GM18861 (cell line): ENCODE results near the gene PRKCI.
"Not testable (repeated sequence)": the region's sequence is repeated elsewhere in the genome, so short reads cannot be mapped to it uniquely, and the experiment has no call there.

ENCODE experiments used
- ATAC-seq: cut with Tn5 transposase; IDR thresholded peaks from one replicate; pipeline ENCODE4 v1.9.1; 2021; ENCODE audit not compliant: unreplicated experiment

Gene PRKCI

DNA sequence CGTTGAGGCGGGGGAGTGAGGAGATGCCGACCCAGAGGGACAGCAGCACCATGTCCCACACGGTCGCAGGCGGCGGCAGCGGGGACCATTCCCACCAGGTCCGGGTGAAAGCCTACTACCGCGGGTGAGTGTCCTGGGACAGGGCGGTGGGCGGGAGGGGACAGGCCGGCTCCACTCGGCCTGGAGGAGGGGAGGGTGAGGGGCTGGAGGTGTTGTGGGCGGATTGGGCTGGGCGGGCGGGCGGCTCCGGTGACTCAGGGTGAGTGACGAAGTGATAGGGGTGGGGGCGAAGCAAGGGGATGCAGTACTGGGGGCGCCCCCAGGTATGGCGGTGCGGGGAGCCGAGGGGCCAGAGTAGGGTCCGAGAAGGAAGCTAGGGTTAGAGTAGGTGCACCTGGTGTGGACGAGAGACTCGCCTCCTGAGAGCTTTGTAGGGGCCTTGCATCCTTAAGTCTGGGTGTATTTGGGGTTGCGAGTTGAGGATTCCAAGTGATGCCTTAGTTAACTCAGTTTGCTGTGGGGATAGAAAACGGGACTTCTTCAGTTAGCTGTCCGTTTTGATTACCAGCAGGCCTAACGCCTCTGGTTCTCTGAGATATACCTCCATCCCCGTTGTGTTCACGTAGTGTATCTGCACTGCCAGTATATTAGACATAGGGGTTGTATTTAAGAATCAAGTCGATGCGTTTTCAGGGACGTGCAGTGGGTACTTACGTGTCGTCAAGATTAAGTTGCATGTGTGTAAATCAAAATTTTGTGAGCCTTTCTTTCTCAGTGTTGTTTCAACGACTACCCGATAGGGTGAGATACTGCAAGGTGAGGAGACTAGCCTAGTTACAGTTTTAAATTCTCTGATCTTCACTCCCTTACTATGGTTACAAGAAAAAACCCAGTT, 670 bp downstream of the PRKCI start:
- peak; percentile 31 for ATAC-seq

DNA sequence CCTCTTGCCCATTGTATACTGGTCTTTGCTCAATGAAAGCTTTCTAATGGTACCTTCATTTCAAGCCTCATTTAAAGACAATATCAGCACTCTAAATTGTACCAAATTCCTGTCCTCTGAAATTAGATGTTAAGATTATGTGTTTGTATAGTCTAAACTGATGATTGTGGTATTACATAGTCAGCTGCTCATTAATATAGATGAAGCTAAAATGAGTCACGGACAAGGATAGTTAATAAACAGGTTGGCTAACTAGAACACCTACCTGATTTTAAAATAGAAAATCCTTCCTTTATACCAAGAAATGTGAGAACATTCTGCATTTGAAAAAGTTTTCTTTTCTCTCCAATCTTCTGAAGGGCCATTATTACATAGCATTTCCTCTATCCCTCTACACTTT, 2.9 kb downstream of the PRKCI start:
- ATAC-seq, result no peak

DNA sequence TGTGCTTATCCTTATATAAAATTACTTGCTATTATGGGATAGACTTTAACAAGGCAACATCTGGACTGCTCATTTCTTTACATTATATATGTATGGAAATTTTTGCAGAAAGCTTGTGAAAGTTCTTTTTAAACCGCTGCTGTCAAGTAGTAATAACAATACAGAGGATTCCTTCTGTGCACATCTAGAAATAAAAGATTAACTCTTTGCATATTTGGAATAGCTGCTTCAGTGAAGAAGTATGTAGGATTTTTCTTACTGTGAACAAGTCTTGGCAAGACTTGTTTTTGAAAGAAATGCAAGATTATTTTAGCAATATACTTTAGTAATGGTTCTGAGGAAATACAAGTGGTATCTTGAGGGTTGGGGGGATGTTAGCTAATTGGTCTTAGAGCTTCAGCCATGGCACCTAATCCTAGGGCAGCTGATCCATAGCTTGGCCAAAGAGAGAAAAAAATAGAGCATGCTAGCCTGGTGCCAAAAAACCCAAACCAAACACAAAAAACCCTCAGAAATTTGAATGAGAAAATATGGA, 4.3 kb downstream of the PRKCI start:
- ATAC-seq, result no peak

DNA sequence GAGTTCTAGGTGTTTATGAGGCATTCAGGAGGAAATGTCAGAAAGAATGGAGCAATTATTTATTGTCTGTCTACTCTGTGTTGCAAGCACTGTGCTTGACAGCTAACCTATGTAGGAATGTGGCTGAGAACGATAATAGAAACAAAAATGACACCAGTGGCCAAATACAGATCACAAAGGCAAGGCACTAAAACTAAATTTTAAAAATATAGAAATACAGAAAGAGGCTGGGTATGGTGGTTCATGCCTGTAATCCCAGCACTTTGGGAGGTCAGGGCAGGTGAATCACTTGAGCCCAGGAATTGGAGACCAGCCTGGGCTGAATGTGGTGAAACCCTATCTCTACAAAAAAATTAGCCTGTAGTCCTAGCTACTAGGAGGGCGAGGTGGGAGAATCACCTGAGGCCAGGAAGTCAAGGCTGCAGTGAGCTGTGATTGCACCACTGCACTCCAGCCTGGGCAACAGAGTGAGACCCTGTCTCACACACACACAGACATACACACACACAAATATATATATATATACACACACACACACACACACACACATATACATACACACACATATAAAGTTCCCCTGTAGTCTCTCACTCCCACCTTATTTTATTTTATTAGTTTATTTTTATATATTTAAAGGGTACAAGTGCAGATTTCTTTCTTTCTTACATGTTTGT, 6.0 kb downstream of the PRKCI start:
- ATAC-seq, result no peak

DNA sequence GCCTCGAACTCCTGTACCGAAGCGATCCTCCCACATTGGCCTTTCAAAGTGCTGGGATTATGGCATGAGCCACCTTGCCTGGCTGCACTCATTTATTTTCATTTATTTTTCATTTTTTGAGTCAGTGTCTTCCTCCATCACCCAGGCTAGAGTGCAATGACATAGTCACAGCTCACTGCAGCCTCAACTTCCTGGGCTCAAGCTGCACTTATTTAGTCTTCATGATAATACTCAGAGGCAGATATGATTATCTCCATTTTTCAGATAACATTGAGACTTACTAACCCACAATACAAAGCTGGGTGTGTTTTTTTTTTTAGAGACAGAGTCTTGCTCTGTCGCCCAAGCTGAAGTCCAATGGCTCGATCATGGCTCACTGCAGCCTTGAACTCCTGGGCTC, 10.0 kb downstream of the PRKCI start:
- ATAC-seq, result no peak

DNA sequence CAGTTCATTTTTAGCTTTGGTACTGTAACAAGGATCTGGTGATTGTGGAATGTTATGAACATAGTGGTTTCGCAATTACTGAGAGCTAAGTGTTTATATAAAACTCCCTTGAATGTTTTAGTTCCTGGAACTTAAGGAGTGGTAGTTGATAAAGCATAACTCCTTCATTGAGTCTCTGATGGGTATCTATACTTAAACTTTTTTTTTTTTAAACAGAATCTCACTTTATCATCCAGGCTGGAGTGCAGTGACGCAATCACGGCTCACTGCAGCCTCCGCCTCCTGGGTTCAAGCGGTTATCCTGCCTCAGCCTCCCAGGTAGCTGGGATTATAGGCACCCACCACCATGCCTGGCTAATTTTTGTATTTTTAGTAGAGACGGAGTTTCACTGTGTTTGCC, 11.3 kb downstream of the PRKCI start:
- ATAC-seq, result no peak

DNA sequence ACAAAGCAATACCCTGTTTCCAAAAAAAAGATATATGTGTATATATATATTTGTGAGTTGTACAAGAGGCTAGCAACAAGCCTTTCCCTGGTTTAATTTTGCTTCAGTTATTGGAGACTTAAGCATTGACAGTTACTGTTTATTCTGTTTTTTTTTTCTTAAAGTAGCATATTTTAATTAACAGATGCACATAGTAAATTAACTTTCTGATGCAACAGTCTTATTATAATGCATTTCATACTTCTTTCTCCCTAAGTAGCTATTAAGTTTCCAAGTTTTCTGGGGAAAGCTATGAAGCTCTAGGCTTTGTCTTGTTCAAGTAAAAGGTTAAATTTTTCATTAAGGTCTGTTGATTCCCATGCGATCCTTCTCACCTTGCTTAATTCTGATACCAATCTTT, 17.9 kb downstream of the PRKCI start:
- no peak for ATAC-seq

DNA sequence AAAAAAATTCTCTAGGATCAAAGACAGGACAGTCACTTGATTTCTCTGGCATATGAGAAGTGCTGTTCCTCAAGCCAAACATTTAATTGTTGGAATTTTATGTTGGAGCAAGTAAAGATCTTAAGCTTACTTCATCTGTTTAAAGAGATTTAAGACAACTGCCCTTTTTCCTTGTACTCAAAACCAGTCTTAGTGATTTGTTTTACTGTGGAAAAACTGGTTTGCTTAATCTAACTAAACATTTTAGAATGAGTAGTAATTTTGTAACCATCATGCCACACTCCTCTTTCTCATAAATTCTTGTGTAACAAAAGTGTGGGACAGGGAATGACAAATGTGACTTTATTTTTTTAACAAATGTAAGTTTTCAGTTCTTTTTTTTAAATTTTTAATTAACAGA, 18.4 kb downstream of the PRKCI start:
- ATAC-seq, result no peak

DNA sequence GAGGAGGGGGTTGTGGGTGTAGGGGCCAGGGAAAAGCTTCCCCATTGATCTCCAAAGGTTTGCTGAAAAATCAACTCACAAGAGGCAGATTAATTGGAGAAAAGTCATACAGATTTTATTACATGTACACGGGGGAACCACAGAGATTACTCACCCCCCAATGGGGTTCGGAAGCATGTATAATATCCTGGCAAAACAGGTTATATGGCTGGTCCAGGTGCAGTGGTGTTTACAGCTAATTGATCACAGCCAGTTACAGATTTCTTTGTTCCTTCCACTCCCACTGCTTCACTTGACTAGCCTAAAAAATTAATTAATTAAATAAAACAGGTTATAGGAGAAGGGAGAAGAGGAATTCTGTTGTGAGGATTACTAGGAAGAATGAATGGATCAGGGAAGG, 22.4 kb downstream of the PRKCI start:
- no peak for ATAC-seq

DNA sequence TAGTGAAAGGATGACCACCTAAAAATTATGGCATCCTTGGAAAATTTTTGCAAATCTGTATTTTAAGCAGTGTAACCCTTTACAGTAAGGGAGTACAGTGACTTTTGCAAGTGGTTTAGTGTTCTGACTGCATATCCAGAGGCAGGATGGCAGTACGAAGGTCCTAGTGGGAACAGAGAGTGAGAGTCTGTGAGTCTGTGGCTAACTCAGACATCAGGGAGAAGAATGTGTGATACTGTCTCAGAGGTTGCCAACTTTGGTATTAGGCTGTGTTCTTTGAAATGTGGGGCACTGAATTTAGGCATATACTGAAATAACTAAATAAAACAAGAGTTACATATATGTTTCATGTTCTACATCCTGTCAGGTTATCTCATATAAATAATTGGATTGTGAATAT, 25.7 kb downstream of the PRKCI start:
- no peak for ATAC-seq

DNA sequence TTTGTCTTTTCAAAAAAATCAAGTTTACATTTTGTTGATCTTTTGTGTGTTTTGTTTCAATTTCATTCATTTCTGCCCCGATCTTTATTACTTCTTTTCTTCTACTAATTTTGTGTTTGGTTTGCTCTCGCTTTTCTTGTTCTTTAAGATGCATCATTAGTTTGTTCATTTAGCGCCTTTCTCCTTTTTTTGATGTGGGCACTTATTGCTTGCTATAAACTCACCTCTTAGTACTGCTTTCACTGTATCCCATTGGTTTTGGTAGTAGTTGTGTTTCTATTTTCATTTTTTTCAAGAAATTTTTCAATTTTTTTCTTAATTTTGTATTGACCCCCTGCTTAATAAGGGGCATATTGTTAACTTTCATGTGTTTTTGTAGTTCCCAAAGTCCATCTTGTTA, 34.4 kb downstream of the PRKCI start:
- no peak for ATAC-seq

DNA sequence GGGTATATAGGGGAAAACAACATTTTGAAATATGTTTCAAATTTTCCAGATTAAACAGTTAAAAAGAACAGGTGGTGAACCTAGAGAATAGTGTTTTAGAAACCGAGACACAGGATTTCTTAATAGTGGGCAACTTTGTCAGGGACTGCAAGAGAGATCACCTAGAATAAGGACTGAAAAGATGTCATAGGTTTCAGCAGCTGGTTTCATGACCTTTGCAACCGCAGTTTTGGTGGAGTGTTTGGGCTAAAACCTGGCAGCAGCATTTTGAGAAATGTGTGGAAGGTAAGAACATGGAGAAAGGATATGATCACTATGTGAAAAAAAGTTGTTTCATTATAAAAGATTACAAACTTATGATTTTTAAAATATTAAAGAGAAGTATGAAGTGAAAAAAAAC, 34.9 kb downstream of the PRKCI start:
- no peak for ATAC-seq

DNA sequence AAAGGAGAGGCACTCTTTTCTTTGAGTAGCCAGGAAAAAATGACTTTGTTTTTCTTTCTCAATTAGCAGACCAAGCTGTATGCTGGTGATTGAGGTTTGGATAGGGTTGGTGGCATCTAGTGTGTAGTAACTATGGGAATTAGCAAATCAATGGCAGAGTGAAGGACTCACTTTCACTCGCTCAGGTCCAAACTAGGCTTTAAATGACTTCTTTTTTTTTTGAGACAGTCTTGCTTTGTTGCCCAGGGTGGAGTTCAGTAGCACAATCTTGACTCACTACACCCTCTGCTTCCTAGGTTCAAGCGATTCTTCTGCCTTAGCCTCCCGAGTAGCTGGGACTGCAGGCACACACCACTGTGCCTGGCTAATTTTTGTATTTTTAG, 35.9 kb downstream of the PRKCI start:
- ATAC-seq, result no peak

DNA sequence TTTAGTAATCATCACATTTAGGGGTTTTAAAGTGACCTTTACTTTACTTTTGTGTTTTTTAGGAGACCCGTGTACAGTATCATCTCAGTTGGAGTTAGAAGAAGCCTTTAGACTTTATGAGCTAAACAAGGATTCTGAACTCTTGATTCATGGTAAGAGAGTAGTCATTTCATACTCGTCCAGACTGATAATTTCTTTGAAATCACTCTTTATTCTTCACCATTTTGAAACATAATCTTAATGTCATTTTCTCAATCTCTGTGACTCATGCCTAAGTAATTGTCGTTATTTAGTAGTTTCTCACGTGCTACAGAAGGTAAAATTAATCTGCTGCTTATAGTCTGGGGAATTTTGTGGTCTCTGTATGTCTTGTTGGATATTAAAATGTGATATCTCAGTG, 37.7 kb downstream of the PRKCI start:
- ATAC-seq, result no peak

DNA sequence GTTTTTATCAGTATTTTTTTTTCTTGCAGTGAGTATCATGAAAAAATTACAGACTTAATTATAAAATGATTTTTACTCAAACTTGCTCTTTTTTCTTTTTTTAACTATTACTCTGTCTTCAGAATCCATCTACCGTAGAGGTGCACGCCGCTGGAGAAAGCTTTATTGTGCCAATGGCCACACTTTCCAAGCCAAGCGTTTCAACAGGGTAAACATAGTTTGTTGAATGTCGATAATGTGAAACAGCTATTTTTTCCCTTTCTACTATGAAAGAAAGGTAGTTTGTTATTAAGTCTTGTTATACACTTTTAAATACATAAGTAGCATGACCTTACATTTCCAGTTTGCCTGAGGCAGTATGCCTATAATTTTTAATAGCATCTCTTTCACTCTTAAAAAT, 45.6 kb downstream of the PRKCI start:
- ATAC-seq, result no peak

DNA sequence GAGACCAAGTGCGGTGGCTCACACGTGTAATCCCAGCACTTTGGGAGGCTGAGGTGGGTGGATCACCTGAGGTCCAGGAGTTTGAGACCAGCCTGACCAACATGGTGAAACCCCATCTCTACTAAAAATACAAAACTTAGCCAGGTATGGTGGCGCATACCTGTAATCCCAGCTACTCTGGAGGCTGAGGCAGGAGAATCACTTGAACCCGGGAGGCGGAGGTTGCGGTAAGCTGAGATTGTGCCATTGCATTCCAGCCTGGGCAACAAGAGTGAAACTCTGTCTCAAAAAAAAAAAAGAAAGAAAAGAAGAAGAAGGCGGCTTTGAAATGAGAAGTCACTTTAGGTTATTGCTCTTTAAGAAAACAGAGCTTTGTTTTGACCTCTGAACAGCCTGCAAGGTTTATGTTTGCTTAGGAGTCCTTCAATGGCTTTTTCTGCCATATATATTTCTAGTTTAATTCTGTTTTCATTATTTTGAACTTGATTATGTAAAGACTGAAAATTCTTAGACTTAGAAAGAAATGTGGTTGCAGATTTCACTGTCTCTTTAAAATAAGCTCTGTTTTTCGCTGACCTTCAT, 47.5 kb downstream of the PRKCI start:
- ATAC-seq, result not testable (repeated sequence)

DNA sequence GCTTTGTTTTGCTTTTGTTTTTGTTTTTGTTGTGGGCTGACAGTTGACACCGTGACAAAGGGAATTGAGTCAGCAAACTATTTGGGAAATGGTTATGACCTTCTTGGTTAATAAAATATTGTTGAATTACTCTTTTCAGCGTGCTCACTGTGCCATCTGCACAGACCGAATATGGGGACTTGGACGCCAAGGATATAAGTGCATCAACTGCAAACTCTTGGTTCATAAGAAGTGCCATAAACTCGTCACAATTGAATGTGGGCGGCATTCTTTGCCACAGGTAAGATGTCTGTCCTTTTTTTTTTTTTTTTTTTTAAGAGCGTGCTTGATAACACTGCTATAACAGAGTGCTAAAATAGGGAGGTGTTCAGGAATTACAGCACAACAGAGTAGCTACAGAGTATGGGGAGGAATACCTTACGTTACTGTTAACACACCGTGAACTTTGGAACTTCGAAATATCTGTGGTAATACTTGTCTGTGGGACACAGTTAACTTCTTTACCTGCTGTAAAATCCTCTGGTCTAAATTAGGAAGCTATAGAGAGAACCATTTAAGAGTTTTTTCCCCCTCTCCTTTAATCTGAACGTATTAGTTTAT, 48.2 kb downstream of the PRKCI start:
- no peak for ATAC-seq

DNA sequence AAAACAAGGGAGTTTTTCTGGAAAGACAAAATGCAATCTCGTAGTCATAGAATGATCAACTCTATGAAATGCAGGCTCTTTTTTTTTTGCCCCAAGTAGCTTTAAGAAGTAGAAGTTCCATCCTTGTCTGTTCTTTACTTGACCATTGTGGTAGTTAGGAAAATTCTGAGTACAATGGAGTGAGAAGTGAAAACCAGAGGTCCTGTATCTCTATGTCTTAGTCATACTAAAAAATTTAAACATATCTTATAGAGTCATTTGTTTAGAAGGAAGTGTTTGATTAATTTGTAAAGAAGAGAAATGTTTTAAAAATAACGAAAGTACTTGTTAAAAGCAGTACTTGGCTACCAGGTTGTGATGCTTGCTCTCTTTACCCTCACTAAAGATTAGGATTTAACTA, 52.4 kb downstream of the PRKCI start:
- ATAC-seq, result no peak

DNA sequence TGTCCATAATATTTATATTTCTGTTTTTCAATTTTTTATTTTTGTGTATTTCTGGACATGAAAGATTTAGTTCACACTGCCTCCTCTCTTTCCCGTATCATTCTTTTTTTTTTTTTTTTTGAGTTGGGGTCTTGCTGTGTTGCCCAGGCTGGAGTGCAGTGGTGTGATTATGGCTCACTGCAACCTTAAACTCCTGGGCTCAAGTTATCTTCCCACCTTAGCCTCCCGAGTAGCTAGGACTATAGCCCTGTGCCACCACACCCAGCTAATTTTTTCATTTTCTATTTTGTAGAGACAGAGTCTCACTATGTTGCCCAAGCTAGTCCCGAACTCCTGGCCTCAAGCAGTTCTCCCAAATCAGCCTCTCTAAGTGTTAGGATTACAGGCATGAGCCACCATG, 53.6 kb downstream of the PRKCI start:
- ATAC-seq, result no peak

DNA sequence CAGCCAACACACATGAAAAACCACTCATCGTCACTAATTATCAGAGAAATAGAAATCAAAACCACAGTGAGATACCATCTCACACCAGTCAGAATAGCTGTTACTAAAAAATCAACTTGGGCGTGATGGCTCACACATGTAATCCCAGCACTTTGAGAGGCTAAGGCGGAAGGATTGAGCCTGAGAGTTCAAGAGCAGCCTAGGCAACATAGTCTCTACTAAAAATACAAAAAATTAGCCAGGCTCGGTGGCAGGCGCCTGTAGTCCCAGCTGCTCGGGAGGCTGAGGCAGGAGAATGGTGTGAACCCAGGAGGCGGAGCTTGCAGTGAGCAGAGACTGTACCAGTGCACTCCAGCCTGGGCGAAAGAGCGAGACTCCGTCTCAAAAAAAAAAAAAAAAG, 55.1 kb downstream of the PRKCI start:
- not testable (repeated sequence) for ATAC-seq

DNA sequence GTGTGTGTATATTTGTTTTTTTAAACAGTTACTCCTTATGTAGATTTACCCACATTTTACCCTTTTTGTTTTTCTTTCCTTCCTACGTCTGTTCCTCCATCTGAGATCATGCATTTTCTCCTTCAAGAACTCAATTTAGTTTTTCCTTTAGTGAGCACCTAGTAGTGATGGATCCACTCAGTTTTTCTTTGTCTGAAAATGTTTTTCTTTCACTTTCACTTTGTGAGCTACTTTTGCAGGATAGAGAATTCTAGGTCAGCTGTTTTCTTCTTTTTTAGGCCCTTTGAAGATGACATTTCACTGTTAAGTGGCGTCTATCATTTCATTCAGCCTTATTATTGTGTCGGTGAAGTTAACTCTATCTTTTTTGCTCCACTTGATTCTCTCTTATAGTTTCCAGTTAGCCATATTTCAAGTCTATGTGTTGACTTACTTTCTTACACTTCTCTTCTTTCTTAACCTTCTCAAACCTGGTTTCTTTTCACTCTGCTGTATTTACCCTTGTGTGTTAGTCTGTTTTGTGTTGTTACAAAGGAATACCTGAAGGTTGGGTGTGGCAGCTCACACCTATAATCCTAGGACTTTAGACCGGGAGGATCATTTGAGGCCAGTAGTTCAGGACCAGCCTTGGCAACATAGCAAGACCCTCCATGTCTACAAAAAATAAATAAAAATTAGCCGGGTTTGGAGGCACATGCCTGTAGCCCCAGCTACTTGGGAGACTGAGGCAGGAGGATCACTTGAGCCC, 55.8 kb downstream of the PRKCI start:
- ATAC-seq, result no peak
